ENCODE results near the gene EXOC3.
"Not testable (repeated sequence)": the region's sequence is repeated elsewhere in the genome, so short reads cannot be mapped to it uniquely, and the experiment has no call there.

Gene EXOC3

DNA sequence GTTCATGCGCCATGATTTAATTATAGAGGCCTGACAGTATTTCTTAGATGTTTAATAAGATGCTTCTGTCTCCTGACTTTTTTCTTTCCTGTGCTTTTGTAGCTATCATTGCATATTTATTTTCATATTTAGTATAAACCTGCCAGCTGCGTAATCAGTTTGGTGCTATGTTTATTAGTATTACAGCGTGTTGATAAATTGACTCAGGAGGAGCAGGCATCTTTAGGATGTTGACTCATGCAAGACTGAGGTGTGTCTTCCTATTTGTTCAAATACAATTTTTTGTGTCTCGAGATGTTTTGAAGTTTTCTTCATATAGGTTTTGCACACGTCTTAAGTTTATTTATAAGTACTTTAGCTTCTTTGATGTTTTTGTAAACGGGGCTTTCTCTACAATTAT is 35.9 kb upstream of the EXOC3 start:
- DNase-seq (ENCODE audit: low spot score) = no peak

DNA sequence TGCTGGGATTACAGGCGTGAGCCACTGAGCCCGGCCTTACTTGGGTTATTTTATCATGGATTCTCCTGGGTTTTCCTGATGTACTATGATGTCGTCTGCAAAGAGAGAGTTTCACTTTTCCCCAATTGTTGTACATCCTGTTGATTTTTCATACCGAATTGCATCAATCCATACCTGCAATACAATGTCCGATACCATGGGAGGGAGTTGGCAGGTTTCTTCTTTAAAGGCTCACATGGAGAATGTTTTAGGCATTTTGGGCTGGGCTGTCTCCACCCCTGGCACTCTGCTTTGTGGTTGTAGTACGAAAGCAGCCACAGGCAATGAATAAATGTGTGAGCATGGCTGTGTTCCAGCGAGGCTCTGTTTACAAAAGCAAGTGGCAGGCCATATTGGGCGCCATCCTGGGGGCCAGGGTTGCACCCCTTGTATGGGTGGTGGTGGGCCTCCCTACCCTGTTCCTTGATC is 35.1 kb upstream of the EXOC3 start:
- no peak for DNase-seq (ENCODE audit: low spot score)

DNA sequence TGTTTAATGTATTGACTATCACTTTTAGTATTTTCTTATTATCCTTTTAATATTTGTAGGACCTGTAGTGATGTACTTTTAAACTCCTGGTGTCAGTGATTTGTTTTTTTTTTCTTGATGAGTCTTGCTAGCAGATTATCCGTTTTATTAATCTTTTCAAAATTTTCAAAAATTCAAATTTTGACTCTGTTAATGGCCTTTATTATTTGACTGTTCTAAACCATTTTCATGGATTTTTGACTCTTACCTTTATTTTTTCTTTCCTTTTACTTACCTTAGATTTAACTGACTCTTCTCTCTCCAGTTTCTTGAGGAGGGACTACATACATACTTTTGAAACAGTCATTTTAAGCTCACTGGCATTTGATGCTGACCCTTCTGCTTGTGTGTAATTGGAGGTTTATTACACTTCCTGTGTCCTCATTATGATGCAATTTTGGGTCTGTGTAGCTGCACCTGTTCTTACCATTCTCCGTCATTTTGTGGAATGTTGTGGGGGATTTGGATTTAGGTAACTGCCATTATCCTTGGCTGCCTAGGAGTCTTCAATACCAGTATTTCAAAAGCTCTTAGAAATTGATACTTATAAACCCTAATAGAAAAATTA is 32.0 kb upstream of the EXOC3 start:
- no peak for DNase-seq (ENCODE audit: low spot score)

- DNase-seq (ENCODE audit: low spot score) = no peak
Measured at GRCh38 chr5:411728-412127, 31.2 kb upstream of the EXOC3 start.

GRCh38 chr5:414991-415927 is 27.7 kb upstream of the EXOC3 start:
- DNase-seq (ENCODE audit: low spot score) = not testable (repeated sequence)

- no peak for DNase-seq (ENCODE audit: low spot score)
Measured at GRCh38 chr5:415928-416635, 26.9 kb upstream of the EXOC3 start.

DNA sequence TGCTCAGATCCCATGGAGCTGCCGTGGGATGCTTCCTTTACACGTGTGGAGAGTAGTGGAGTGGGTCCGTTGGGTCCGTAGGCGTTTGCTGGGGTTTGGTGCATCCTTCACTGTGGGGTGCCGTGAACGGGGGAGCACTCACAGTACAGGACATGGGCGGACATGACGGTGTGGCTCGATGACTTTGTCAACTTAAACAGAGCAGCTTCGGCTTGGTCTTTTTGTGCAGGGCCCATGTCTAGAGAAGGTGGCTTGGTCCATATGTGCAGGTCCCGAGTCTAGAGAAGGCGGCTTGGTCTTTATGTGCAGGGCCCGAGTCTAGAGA is 26.4 kb upstream of the EXOC3 start:
- no peak for DNase-seq (ENCODE audit: low spot score)

DNA sequence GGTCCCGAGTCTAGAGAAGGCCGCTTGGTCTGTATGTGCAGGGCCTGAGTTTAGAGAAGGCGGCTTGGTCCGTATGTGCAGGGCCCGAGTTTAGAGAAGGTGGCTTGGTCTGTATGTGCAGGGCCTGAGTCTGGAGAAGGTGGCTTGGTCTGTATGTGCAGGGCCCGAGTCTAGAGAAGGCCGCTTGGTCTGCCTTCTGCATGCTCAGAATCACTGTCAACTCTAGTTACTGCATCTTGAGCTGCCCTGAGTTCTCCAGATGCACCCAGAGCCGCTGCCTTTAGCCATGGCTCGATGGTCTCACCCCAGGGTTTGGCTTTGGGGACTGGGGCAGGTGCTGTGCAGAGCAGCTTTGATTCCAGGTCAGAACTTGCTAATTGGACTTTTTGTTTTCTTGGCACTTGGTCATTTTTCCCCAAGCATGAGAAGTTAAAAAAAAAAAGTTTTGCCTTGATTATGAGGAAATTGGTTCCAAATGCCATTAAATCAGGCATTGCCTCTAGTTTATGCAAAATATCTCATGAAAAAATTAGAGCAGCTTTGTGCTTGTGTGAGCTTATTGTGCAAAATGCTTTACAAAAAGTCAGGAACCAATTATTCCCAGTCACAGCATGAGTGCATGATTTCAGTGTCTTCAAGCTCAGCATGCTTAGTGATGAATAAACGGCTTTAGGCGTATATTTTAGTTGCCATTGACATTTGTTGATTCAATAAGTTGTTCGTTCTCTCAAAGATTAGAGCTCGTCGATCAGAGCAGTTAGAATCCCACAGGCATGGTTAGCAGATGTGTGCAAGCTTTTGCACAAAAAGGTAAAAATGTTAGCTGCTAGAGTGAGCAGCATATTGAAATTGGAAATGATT is 25.4 kb upstream of the EXOC3 start:
- no peak for DNase-seq (ENCODE audit: low spot score)

- no peak for DNase-seq (ENCODE audit: low spot score)
Measured at GRCh38 chr5:418162-419121, 24.5 kb upstream of the EXOC3 start.

DNA sequence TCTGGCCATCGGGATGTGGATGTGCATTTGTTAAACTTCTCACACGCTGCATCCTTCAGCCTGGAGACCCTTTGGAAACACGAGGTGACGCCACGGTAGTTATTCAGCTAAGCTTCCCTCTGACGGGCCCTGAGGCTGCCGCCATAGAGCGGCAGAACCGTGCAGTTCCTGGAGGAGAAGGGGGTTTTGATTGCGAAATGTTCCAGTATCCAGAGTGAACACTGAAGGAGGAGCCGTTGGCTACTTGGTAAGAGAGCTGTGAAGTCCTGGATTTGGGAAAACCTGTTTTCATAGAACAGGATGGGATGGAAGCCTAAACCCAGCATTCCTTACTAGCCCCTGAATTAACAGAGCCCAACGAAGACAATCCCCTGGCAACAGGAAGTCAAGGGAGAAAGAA is 23.0 kb upstream of the EXOC3 start:
- DNase-seq (ENCODE audit: low spot score) = no peak

DNA sequence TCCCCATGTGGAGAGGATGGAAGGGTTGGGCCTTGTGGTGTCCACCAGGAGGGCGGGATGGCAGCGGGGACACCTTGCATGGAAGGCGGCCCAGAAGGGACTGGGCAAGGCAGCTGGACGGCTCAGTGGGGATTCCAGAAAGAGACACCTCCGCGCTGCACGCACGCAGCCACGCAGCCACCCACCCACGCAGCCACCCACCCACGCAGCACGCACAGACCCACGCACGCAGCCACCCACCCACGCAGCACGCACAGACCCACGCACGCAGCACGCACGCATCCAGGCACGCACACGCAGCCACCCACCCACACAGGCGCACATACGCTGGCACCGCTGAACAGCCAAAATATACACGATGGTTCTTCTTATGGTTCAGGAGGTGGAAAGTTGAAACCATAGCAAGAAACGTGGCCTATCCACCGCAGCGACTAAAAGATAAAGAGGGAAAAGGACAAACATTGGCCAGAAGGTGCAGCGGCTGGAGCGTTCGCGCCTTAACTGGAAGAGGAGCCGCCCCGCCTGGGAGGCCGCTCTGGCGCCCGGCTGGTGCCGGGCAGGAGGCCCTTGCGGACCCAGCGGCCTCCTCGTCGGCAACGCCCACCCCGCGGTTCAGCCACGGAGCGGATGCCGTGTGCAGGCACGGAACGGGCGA is 22.2 kb upstream of the EXOC3 start:
- no peak for DNase-seq (ENCODE audit: low spot score)

DNA sequence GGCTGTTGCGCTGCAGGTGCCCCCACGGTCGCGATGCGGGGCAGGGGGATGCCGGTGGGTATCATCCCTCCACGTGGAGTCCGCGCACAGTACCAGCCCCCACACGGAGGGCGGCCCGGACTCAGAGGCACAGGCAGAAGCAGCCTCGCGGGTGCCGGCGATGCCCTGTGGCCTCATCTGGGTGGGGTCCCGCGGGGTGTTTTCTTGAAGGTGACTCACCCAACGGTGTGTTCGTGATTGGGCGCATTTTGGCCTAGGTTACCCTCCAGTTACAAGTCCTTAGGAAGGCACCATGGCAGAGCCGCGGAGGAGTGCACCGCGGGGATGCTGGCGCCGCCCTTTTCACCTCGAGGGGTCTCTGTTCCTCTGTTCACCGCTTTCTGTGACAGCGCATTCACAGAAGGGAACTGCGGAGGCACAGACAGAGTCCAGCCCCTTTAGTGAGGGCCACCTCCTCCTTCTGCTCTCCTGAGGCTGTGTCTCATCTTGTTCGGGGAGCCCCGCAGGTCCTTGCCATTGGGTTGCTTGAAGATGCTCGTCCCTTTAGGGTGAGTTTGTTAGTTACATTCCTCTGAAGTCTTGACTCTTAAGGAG is 21.6 kb upstream of the EXOC3 start:
- DNase-seq (ENCODE audit: low spot score) = no peak

DNA sequence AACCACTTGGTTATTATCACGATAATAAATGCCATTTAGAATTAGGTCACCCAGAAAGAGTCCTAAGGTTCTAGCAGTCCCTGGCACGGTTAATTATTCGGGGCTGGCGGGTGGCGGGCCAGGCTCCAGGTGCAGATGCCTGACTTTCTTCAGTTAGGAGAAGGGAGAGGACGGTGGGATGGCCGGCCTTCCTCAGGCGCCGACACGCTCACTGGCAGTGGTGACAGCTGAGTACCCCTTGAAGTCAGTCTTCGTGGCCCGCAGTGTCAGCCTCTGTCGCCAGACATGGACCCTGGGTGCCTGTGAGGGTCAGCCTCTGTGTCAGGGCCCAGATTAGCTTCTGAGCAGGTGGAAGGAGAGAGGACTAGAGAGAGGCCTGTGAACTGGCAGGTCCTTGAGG is 21.1 kb upstream of the EXOC3 start:
- DNase-seq (ENCODE audit: low spot score) = no peak

DNA sequence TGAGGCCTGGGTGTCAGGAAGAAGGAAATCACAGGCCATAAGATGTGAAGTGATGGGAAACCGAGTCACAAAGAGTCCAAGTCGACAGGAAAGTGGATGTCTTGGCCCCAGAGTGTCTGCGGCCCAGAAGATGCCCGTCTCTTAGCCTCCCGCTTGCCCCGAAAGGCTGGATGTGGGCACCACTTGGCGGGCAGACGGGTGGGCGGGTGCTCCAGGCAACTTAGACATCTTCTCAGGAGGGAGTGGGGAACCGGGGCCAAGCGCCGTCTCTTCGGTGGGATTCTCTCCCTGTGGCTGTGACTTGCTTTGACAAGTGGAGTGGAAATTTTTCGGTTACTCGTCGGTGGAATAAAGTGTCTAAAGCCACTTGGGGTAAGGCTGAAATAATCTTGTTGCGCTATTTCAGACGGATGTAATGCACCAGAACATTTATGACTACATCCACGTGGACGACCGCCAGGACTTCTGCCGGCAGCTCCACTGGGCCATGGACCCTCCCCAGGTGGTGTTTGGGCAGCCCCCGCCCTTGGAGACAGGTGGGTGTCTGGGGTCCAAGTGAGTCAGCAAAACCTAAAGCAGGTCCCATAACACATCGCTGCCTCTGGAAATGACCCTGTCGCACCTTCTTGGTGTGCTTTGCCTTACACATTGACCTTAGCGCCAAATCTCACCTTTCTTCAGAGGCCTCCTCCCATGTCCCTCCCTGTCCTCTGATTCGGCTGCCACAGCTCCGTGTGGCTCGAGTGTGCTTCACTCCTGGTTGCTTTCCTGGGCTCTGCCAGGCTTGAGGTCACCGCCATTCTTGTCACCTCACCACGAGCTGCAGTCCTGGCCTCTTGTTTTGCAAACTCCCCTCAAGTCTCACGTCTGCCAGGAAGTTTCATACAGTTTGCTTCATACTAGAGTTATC is 20.4 kb upstream of the EXOC3 start:
- no peak for DNase-seq (ENCODE audit: low spot score)

- no peak for DNase-seq (ENCODE audit: low spot score)
Measured at GRCh38 chr5:423233-423565, 19.8 kb upstream of the EXOC3 start.

DNA sequence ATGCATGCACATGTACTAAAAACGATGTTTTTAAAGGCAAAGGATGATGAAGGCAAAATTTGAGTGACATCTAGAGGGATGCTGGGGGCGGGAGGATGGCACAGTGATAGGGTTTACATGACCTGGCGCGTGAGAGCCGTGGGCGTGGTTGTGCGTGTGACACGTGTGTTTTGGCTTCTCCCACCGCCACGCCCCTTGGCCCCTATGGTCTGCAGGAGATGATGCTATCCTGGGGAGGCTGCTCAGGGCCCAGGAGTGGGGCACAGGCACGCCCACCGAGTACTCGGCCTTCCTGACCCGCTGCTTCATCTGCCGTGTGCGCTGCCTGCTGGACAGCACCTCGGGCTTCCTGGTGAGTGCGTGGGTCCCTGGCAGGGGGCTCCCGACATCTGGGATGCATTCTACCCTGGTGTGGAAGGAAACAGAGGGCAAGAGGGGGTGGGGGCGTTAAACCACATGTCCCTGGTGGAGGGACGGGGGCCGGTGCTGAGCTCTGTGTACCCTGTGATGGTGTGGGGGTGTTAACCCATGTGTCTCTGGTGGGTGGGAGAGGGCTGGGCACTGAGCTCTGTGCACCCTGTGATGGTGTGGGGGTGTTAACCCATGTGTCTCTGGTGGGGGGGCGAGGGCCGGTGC is 19.2 kb upstream of the EXOC3 start:
- no peak for DNase-seq (ENCODE audit: low spot score)

GRCh38 chr5:424301-425110 is 18.5 kb upstream of the EXOC3 start:
- no peak for DNase-seq (ENCODE audit: low spot score)

GRCh38 chr5:425714-426113 is 17.3 kb upstream of the EXOC3 start:
- no peak for DNase-seq (ENCODE audit: low spot score)

Data from CD4-positive, alpha-beta T cell treated with Interleukin-6 at 100 ng/mL for 8 hours (primary cell).